C4-2B (cell line): ENCODE measurements around the gene ZNF560.
"Not testable (repeated sequence)": the region's sequence is repeated elsewhere in the genome, so short reads cannot be mapped to it uniquely, and the experiment has no call there.

Experiments
- CTCF ChIP-seq: fragments of 450-650 bp; conservative IDR thresholded peaks from 2 replicates; pipeline ENCODE4 v1.5.1; 2017; ENCODE audit warnings: mild to moderate bottlenecking
- ZFX ChIP-seq: fragments of 450-650 bp; IDR thresholded peaks from 2 replicates; pipeline ENCODE4 v1.6.1; 2017

GRCh38 chr19:9539921-9540320 lies 41.5 kb upstream of the ZNF560 start:
- TF ChIP-seq CTCF, ZFX: not testable (repeated sequence)
